DOHH2 (cell line): ENCODE results near the gene PYGM.

ENCODE experiments used
- CTCF ChIP-seq: fragments of 200-600 bp; sonication (generic); IDR thresholded peaks from one replicate; pipeline ENCODE4 v1.5.1; 2014; ENCODE audit warnings: antibody characterized with exemption, mild to moderate bottlenecking, low read depth, low read length; ENCODE audit not compliant: poor library complexity, severe bottlenecking
- EZH2phosphoT487 ChIP-seq: fragments of 200-600 bp; sonication (generic); IDR thresholded peaks from 2 replicates; pipeline ENCODE4 v1.6.1; 2017; ENCODE audit warnings: borderline replicate concordance, mild to moderate bottlenecking, antibody characterized with exemption, low read length, moderate library complexity, mixed read lengths

GRCh38 chr11:64763526-64764039, 3.8 kb upstream of the PYGM start:
- no peak for TF ChIP-seq CTCF
- no peak for TF ChIP-seq EZH2phosphoT487
